Osteocyte (in vitro differentiated cells): ENCODE results near the gene IFT20. TPM values are rescaled to one million over a fixed set of nuclear protein-coding genes. Genes with fewer than 3 reads are reported as not detected.

Experiments
- DNase-seq: peaks from one replicate; pipeline ENCODE4 v3.0.0; 2021; ENCODE audit warnings: mixed read lengths; ENCODE audit not compliant: unreplicated experiment; ENCODE audit errors: extremely low spot score
- H3K27ac Mint-ChIP-seq: one replicate; pipeline ENCODE4 v1.8.0; 2021; ENCODE audit warnings: mild to moderate bottlenecking, mixed read lengths; ENCODE audit not compliant: unreplicated experiment
- H3K27me3 Mint-ChIP-seq: one replicate; pipeline ENCODE4 v1.8.0; 2021; ENCODE audit warnings: mixed read lengths; ENCODE audit not compliant: unreplicated experiment
- H3K36me3 Mint-ChIP-seq: one replicate; pipeline ENCODE4 v1.8.0; 2021; ENCODE audit warnings: mixed read lengths; ENCODE audit not compliant: unreplicated experiment
- H3K4me1 Mint-ChIP-seq: one replicate; pipeline ENCODE4 v1.8.0; 2021; ENCODE audit warnings: mixed read lengths; ENCODE audit not compliant: unreplicated experiment
- H3K4me3 Mint-ChIP-seq: one replicate; pipeline ENCODE4 v1.8.0; 2021; ENCODE audit warnings: mild to moderate bottlenecking, moderate library complexity, mixed read lengths; ENCODE audit not compliant: unreplicated experiment
- H3K9me3 Mint-ChIP-seq: one replicate; pipeline ENCODE4 v1.8.0; 2021; ENCODE audit warnings: mixed read lengths; ENCODE audit not compliant: unreplicated experiment
- CTCF ChIP-seq: fragments of 200-600 bp; sonication (generic); IDR thresholded peaks from 2 replicates; pipeline ENCODE4 v1.5.0; 2021; ENCODE audit warnings: antibody characterized with exemption, mild to moderate bottlenecking, moderate library complexity
- total RNA-seq: library from RNA; stranded (reverse); gene quantifications from 2 replicates; pipeline ENCODE4 v1.2.1, GENCODE V29; 2021

The IFT20 gene
- total RNA-seq, 1 donor from 2014 or later: 61.9 TPM

GRCh38 chr17:28328325-28328724, 6.9 kb downstream of the IFT20 start:
- H3K36me3 Mint-ChIP-seq: peaks cover 29% of the 10 kb centered on the region

GRCh38 chr17:28327709-28328108, 7.6 kb downstream of the IFT20 start:
- no peak for DNase-seq
- H3K27ac Mint-ChIP-seq: peak overlapping the region; percentile 39
- TF ChIP-seq CTCF: peak; percentile 37

More at GRCh38 chr17:28328325-28328724, 6.9 kb downstream of the IFT20 start:
- peak; percentile 17 for DNase-seq
- Mint-ChIP-seq H3K27me3 (no peaks in the 10 kb centered on the region), H3K4me1 (peaks cover 39% of the 10 kb centered on the region), H3K4me3 (no peak overlapping the region), H3K9me3 (no peaks in the 10 kb centered on the region), H3K27ac (peak overlapping the region; percentile 39)
- TF ChIP-seq CTCF: no peak

GRCh38 chr17:28327031-28327607, 8.2 kb downstream of the IFT20 start:
- Mint-ChIP-seq H3K4me3 (no peak overlapping the region), H3K36me3 (peaks cover 29% of the 10 kb centered on the region), H3K9me3 (no peaks in the 10 kb centered on the region), H3K27me3 (no peaks in the 10 kb centered on the region), H3K4me1 (peaks cover 36% of the 10 kb centered on the region), H3K27ac (no peak overlapping the region)
- no peak for TF ChIP-seq CTCF
- peak; percentile 49 for DNase-seq

More at GRCh38 chr17:28327709-28328108, 7.6 kb downstream of the IFT20 start:
- Mint-ChIP-seq H3K36me3 (peaks cover 29% of the 10 kb centered on the region), H3K4me3 (no peak overlapping the region), H3K27me3 (no peaks in the 10 kb centered on the region), H3K4me1 (peaks cover 37% of the 10 kb centered on the region), H3K9me3 (no peaks in the 10 kb centered on the region)

- TF ChIP-seq CTCF: no peak
- H3K27ac Mint-ChIP-seq: no peak overlapping the region
- H3K36me3 Mint-ChIP-seq: peaks cover 26% of the 10 kb centered on the region
- no peak overlapping the region for H3K4me3 Mint-ChIP-seq
- no peaks in the 10 kb centered on the region for H3K9me3 Mint-ChIP-seq
- DNase-seq: peak; percentile 36
- peaks cover 42% of the 10 kb centered on the region for H3K4me1 Mint-ChIP-seq
- H3K27me3 Mint-ChIP-seq: no peaks in the 10 kb centered on the region
Observed at GRCh38 chr17:28326114-28326513, 9.2 kb downstream of the IFT20 start.

GRCh38 chr17:28325211-28325610, 10.1 kb downstream of the IFT20 start:
- peaks cover 50% of the 10 kb centered on the region for H3K4me1 Mint-ChIP-seq
- no peak overlapping the region for H3K4me3 Mint-ChIP-seq
- no peak for TF ChIP-seq CTCF
- peaks cover 24% of the 10 kb centered on the region for H3K36me3 Mint-ChIP-seq
- no peaks in the 10 kb centered on the region for H3K9me3 Mint-ChIP-seq
- peak; percentile 36 for DNase-seq
- no peak overlapping the region for H3K27ac Mint-ChIP-seq
- H3K27me3 Mint-ChIP-seq: no peaks in the 10 kb centered on the region
